Stimulated activated effector memory CD8-positive, alpha-beta T cell treated with anti-CD3 and anti-CD28 coated beads, Interleukin-12 subunit alpha, Interleukin-12 subunit beta, amount 100 ng/mL, for 72 hours (primary cell): ENCODE data around the gene LMO7.

ENCODE experiments used
- ATAC-seq: fragments of 150-1000 bp; cut with Tn5 transposase; 2 replicates; pipeline ENCODE4 v1.10.0; 2021
- DNase-seq, 2 donors: peaks; one replicate each; pipeline ENCODE4 v3.0.0; 2021 to 2022; ENCODE audit warnings: low spot score in 2 of 2
- H3K27ac Mint-ChIP-seq: one replicate; pipeline ENCODE4 v1.8.0; 2022; ENCODE audit warnings: mild to moderate bottlenecking, mixed read lengths
- H3K36me3 Mint-ChIP-seq: one replicate; pipeline ENCODE4 v1.8.0; 2022; ENCODE audit warnings: mild to moderate bottlenecking, mixed read lengths
- H3K4me1 Mint-ChIP-seq: one replicate; pipeline ENCODE4 v1.8.0; 2022; ENCODE audit warnings: mixed read lengths
- H3K4me3 Mint-ChIP-seq: one replicate; pipeline ENCODE4 v1.8.0; 2022; ENCODE audit warnings: mild to moderate bottlenecking, mixed read lengths
- H3K9me3 Mint-ChIP-seq: one replicate; pipeline ENCODE4 v1.8.0; 2022; ENCODE audit warnings: mixed read lengths

LMO7 gene

GRCh38 chr13:75857291-75857690, 221.2 kb downstream of the LMO7 start:
- DNase-seq (no peak), ATAC-seq (no peak)
- H3K4me3 Mint-ChIP-seq: no peak overlapping the region
- no peaks in the 10 kb centered on the region for H3K4me1 Mint-ChIP-seq
- H3K9me3 Mint-ChIP-seq: no peaks in the 10 kb centered on the region
- no peaks in the 10 kb centered on the region for H3K36me3 Mint-ChIP-seq
- H3K27ac Mint-ChIP-seq: no peak overlapping the region

GRCh38 chr13:75860935-75861334, 224.8 kb downstream of the LMO7 start:
- Mint-ChIP-seq H3K27ac (no peak overlapping the region), H3K4me1 (no peaks in the 10 kb centered on the region), H3K9me3 (no peaks in the 10 kb centered on the region), H3K36me3 (no peaks in the 10 kb centered on the region), H3K4me3 (no peak overlapping the region)
- ATAC-seq: no peak
- DNase-seq: no peak

GRCh38 chr13:75861786-75862185, 225.7 kb downstream of the LMO7 start:
- H3K27ac Mint-ChIP-seq: no peak overlapping the region
- ATAC-seq: no peak
- no peak for DNase-seq
- H3K9me3 Mint-ChIP-seq: no peaks in the 10 kb centered on the region
- no peak overlapping the region for H3K4me3 Mint-ChIP-seq
- H3K4me1 Mint-ChIP-seq: no peaks in the 10 kb centered on the region
- H3K36me3 Mint-ChIP-seq: no peaks in the 10 kb centered on the region

GRCh38 chr13:75864718-75865117, 228.6 kb downstream of the LMO7 start:
- no peak for ATAC-seq
- DNase-seq: no peak
- H3K4me3 Mint-ChIP-seq: no peak overlapping the region

GRCh38 chr13:75867379-75868117, 231.4 kb downstream of the LMO7 start:
- no peaks in the 10 kb centered on the region for H3K36me3 Mint-ChIP-seq
- no peak for ATAC-seq
- H3K4me1 Mint-ChIP-seq: no peaks in the 10 kb centered on the region
- H3K4me3 Mint-ChIP-seq: no peak overlapping the region
- DNase-seq: no peak
- no peaks in the 10 kb centered on the region for H3K9me3 Mint-ChIP-seq
- no peak overlapping the region for H3K27ac Mint-ChIP-seq

More at GRCh38 chr13:75864718-75865117, 228.6 kb downstream of the LMO7 start:
- no peak overlapping the region for H3K27ac Mint-ChIP-seq
- H3K4me1 Mint-ChIP-seq: no peaks in the 10 kb centered on the region
- no peaks in the 10 kb centered on the region for H3K36me3 Mint-ChIP-seq
- H3K9me3 Mint-ChIP-seq: no peaks in the 10 kb centered on the region

GRCh38 chr13:75869981-75870380, 233.9 kb downstream of the LMO7 start:
- peak; percentile 91 for ATAC-seq
- peak overlapping the region; percentile 47 for H3K4me3 Mint-ChIP-seq
- H3K9me3 Mint-ChIP-seq: no peaks in the 10 kb centered on the region
- H3K4me1 Mint-ChIP-seq: no peaks in the 10 kb centered on the region
- H3K27ac Mint-ChIP-seq: no peak overlapping the region
- no peaks in the 10 kb centered on the region for H3K36me3 Mint-ChIP-seq
- DNase-seq: no peak

GRCh38 chr13:75870397-75870903, 234.3 kb downstream of the LMO7 start:
- H3K4me1 Mint-ChIP-seq: no peaks in the 10 kb centered on the region
- no peaks in the 10 kb centered on the region for H3K36me3 Mint-ChIP-seq
- DNase-seq (peak; percentile 2 to 52), ATAC-seq (no peak)
- no peak overlapping the region for H3K27ac Mint-ChIP-seq
- H3K4me3 Mint-ChIP-seq: peak overlapping the region; percentile 47
- H3K9me3 Mint-ChIP-seq: no peaks in the 10 kb centered on the region

GRCh38 chr13:75871059-75871458, 234.9 kb downstream of the LMO7 start:
- no peaks in the 10 kb centered on the region for H3K36me3 Mint-ChIP-seq
- no peak overlapping the region for H3K27ac Mint-ChIP-seq
- ATAC-seq (no peak), DNase-seq (no peak)
- H3K9me3 Mint-ChIP-seq: no peaks in the 10 kb centered on the region
- peaks cover 1% of the 10 kb centered on the region for H3K4me1 Mint-ChIP-seq
- H3K4me3 Mint-ChIP-seq: no peak overlapping the region

- H3K27ac Mint-ChIP-seq: no peak overlapping the region
- ATAC-seq (no peak), DNase-seq (no peak)
- no peaks in the 10 kb centered on the region for H3K9me3 Mint-ChIP-seq
- H3K36me3 Mint-ChIP-seq: no peaks in the 10 kb centered on the region
- no peak overlapping the region for H3K4me3 Mint-ChIP-seq
- H3K4me1 Mint-ChIP-seq: peaks cover 5% of the 10 kb centered on the region
These were observed 236.8 kb downstream of the LMO7 start for GRCh38 chr13:75872980-75873379.

- H3K4me3 Mint-ChIP-seq: no peak overlapping the region
- H3K27ac Mint-ChIP-seq: no peak overlapping the region
- DNase-seq: no peak
- ATAC-seq: no peak
- H3K9me3 Mint-ChIP-seq: no peaks in the 10 kb centered on the region
- H3K36me3 Mint-ChIP-seq: no peaks in the 10 kb centered on the region
- peaks cover 5% of the 10 kb centered on the region for H3K4me1 Mint-ChIP-seq
These were observed 237.4 kb downstream of the LMO7 start for GRCh38 chr13:75873494-75873893.

- H3K4me1 Mint-ChIP-seq: peaks cover 5% of the 10 kb centered on the region
- H3K9me3 Mint-ChIP-seq: no peaks in the 10 kb centered on the region
- no peak overlapping the region for H3K4me3 Mint-ChIP-seq
- DNase-seq (no peak), ATAC-seq (peak; percentile 62)
- H3K27ac Mint-ChIP-seq: no peak overlapping the region
- no peaks in the 10 kb centered on the region for H3K36me3 Mint-ChIP-seq
These were observed 239.3 kb downstream of the LMO7 start for GRCh38 chr13:75875450-75875849.

GRCh38 chr13:75876142-75877050, 240.3 kb downstream of the LMO7 start:
- DNase-seq (peak; percentile 17 to 63), ATAC-seq (peak; percentile 79)
- Mint-ChIP-seq H3K4me1 (peaks cover 5% of the 10 kb centered on the region), H3K27ac (no peak overlapping the region), H3K9me3 (no peaks in the 10 kb centered on the region), H3K36me3 (no peaks in the 10 kb centered on the region), H3K4me3 (no peak overlapping the region)

GRCh38 chr13:75877071-75877470, 240.9 kb downstream of the LMO7 start:
- no peak overlapping the region for H3K4me3 Mint-ChIP-seq
- no peak overlapping the region for H3K27ac Mint-ChIP-seq
- H3K9me3 Mint-ChIP-seq: no peaks in the 10 kb centered on the region
- H3K4me1 Mint-ChIP-seq: peaks cover 5% of the 10 kb centered on the region
- no peak for DNase-seq
- no peak for ATAC-seq
- H3K36me3 Mint-ChIP-seq: no peaks in the 10 kb centered on the region

- H3K36me3 Mint-ChIP-seq: no peaks in the 10 kb centered on the region
- H3K4me3 Mint-ChIP-seq: no peak overlapping the region
- no peaks in the 10 kb centered on the region for H3K9me3 Mint-ChIP-seq
- DNase-seq (no peak), ATAC-seq (no peak)
- H3K4me1 Mint-ChIP-seq: peaks cover 5% of the 10 kb centered on the region
- no peak overlapping the region for H3K27ac Mint-ChIP-seq
These were observed 243.5 kb downstream of the LMO7 start for GRCh38 chr13:75879656-75880055.

GRCh38 chr13:75881109-75881775, 245.1 kb downstream of the LMO7 start:
- DNase-seq: no peak
- Mint-ChIP-seq H3K4me1 (peaks cover 2% of the 10 kb centered on the region), H3K9me3 (no peaks in the 10 kb centered on the region), H3K27ac (no peak overlapping the region), H3K36me3 (no peaks in the 10 kb centered on the region), H3K4me3 (no peak overlapping the region)
- ATAC-seq: no peak
